Activated CD4-positive, alpha-beta T cell treated with anti-CD3 and anti-CD28 coated beads, Interleukin-2, amount 50 U/mL, for 4 hours (primary cell): Measurements from ENCODE around the gene PRDM16.
"Not testable (repeated sequence)": the region's sequence is repeated elsewhere in the genome, so short reads cannot be mapped to it uniquely, and the experiment has no call there.

Source experiments
- DNase-seq, 2 experiments: peaks; one replicate each; pipeline ENCODE4 v3.0.0-alpha.2; 2020

Gene PRDM16

GRCh38 chr1:3146907-3147306 lies 77.9 kb downstream of the PRDM16 start:
- no peak for DNase-seq

GRCh38 chr1:3148171-3148570 lies 79.2 kb downstream of the PRDM16 start:
- no peak for DNase-seq

GRCh38 chr1:3149277-3149676 lies 80.3 kb downstream of the PRDM16 start:
- no peak for DNase-seq

GRCh38 chr1:3151456-3151855 lies 82.5 kb downstream of the PRDM16 start:
- DNase-seq: no peak

- DNase-seq: no peak
Observed at GRCh38 chr1:3152143-3152542, 83.1 kb downstream of the PRDM16 start.

- no peak for DNase-seq
Observed at GRCh38 chr1:3153197-3153596, 84.2 kb downstream of the PRDM16 start.

- no peak for DNase-seq
Observed at GRCh38 chr1:3153902-3154795, 85.1 kb downstream of the PRDM16 start.

GRCh38 chr1:3155056-3155925 lies 86.3 kb downstream of the PRDM16 start:
- DNase-seq: no peak

GRCh38 chr1:3155926-3156220 lies 86.9 kb downstream of the PRDM16 start:
- no peak for DNase-seq

GRCh38 chr1:3156936-3157335 lies 87.9 kb downstream of the PRDM16 start:
- DNase-seq: no peak

GRCh38 chr1:3158347-3158746 lies 89.3 kb downstream of the PRDM16 start:
- no peak for DNase-seq

GRCh38 chr1:3159121-3159520 lies 90.1 kb downstream of the PRDM16 start:
- no peak for DNase-seq

- DNase-seq: no peak
Observed at GRCh38 chr1:3159996-3160395, 91.0 kb downstream of the PRDM16 start.

GRCh38 chr1:3160647-3161145 lies 91.7 kb downstream of the PRDM16 start:
- DNase-seq: no peak

GRCh38 chr1:3161176-3161840 lies 92.3 kb downstream of the PRDM16 start:
- DNase-seq: no peak

- no peak for DNase-seq
Observed at GRCh38 chr1:3162322-3162882, 93.4 kb downstream of the PRDM16 start.

- DNase-seq: no peak
Observed at GRCh38 chr1:3163356-3163755, 94.4 kb downstream of the PRDM16 start.

- no peak for DNase-seq
Observed at GRCh38 chr1:3164671-3165070, 95.7 kb downstream of the PRDM16 start.

- not testable (repeated sequence) for DNase-seq
Observed at GRCh38 chr1:3165189-3165588, 96.2 kb downstream of the PRDM16 start.

GRCh38 chr1:3166206-3166918 lies 97.4 kb downstream of the PRDM16 start:
- no peak for DNase-seq

- DNase-seq: no peak
Observed at GRCh38 chr1:3167255-3167654, 98.3 kb downstream of the PRDM16 start.

- DNase-seq: no peak
Observed at GRCh38 chr1:3168678-3169077, 99.7 kb downstream of the PRDM16 start.
